Upper lobe of left lung (tissue), 6 donors: ENCODE results near the gene MPHOSPH8. TPM values are rescaled to one million over a fixed set of nuclear protein-coding genes. Genes with fewer than 3 reads are reported as not detected.
"Not testable (repeated sequence)": the region's sequence is repeated elsewhere in the genome, so short reads cannot be mapped to it uniquely, and the experiment has no call there.

Experiments
- ATAC-seq, 2 donors: fragments of 200-7000 bp; cut with Tn5 transposase; one replicate each; pipeline ENCODE4 v1.9.1; 2022; ENCODE audit warnings: mild to moderate bottlenecking in 2 of 2, moderate library complexity in 2 of 2; ENCODE audit not compliant: low FRiP score in 2 of 2
- DNase-seq, 2 donors: peaks; one replicate each; pipeline ENCODE4 v3.0.0-alpha.2; 2019 to 2020
- H3K27ac ChIP-seq, 4 donors: fragments of 200-600 bp; sonication (generic); one replicate each; pipeline ENCODE4 v1.5.1; 2016 to 2019
- H3K27me3 ChIP-seq, 4 donors: fragments of 200-600 bp; sonication (generic); one replicate each; pipeline ENCODE4 v1.5.1; 2017 to 2019
- H3K36me3 ChIP-seq, 4 donors: fragments of 200-600 bp; sonication (generic); one replicate each; pipeline ENCODE4 v1.5.1; 2016 to 2019
- H3K4me1 ChIP-seq, 4 donors: fragments of 200-600 bp; sonication (generic); one replicate each; pipeline ENCODE4 v1.5.1; 2018 to 2019
- H3K4me3 ChIP-seq, 4 donors: fragments of 200-600 bp; sonication (generic); one replicate each; pipeline ENCODE4 v1.5.1; 2017 to 2019; ENCODE audit warnings: mild to moderate bottlenecking in 2 of 4, moderate library complexity in 1 of 4
- H3K9me3 ChIP-seq, 4 donors: fragments of 200-600 bp; sonication (generic); one replicate each; pipeline ENCODE4 v1.5.1; 2018 to 2019
- CTCF ChIP-seq, 6 experiments: fragments of 450-650 bp in 4 of 6; fragments of 200-600 bp in 2 of 6; sonication (generic) in 2 of 6; IDR thresholded peaks; one replicate each; pipeline ENCODE4 v1.5.1; 2016 to 2019; ENCODE audit warnings: antibody characterized with exemption in 6 of 6
- EP300 ChIP-seq, 4 donors: sonication (generic); formaldehyde crosslinking; IDR thresholded peaks; one replicate each; pipeline ENCODE4 v1.5.1; 2017; ENCODE audit warnings: antibody characterized with exemption in 4 of 4, control low read depth in 2 of 4
- POLR2A ChIP-seq, 4 donors: fragments of 450-650 bp; IDR thresholded peaks; one replicate each; pipeline ENCODE4 v1.5.1; 2016 to 2017; ENCODE audit warnings: antibody characterized with exemption in 4 of 4, mild to moderate bottlenecking in 2 of 4
- POLR2AphosphoS5 ChIP-seq, 2 donors: sonication (generic); formaldehyde crosslinking; IDR thresholded peaks; one replicate each; pipeline ENCODE4 v1.5.1; 2017; ENCODE audit warnings: antibody characterized with exemption in 2 of 2
- whole genome bisulfite sequencing, 2 donors: methylation state at CpG; one replicate each; pipeline ENCODE4 v1.1.5; 2017 to 2018; 5-methylcytosine and 5-hydroxymethylcytosine counted together
- total RNA-seq, 6 donors: library from RNA; depleted of rRNA in 4 of 6; stranded (reverse); fragments of >200 nt in 4 of 6; gene quantifications; one replicate each; pipeline versions ENCODE4 v1.1.0 to v1.2.1, GENCODE V29; 2016 to 2021
- donor health status: DM: no; HTN: no; CAD: no; lungs with moderate emphysema.
- donor health status: DM: no; HTN: yes; CAD: no; lungs with severe emphysema.

MPHOSPH8 gene
- total RNA-seq, 6 donors from 2014 or later: 24.0 to 81.7 (median 35.3) TPM

GRCh38 chr13:19624265-19624664, 9.2 kb upstream of the MPHOSPH8 start:
- no peak for TF ChIP-seq CTCF (IDR thresholded peaks at IDR 0.05)
- TF ChIP-seq EP300 (IDR thresholded peaks at IDR 0.05): no peak
- no peak for TF ChIP-seq POLR2AphosphoS5 (IDR thresholded peaks at IDR 0.05)
- Histone ChIP-seq H3K27me3 (no peaks in the 10 kb centered on the region), H3K4me3 (no peak overlapping the region), H3K27ac (no peak overlapping the region), H3K36me3 (no peaks in the 10 kb centered on the region), H3K9me3 (no peaks in the 10 kb centered on the region), H3K4me1 (no peaks in the 10 kb centered on the region)
- WGBS, 2 donors: 93% methylated on average over 2 of the region's 2 CpGs
- ATAC-seq: no peak
- no peak for DNase-seq

- Histone ChIP-seq H3K4me1 (peaks cover 18 to 32% (median 26%) of the 10 kb centered on the region in 4 donors), H3K9me3 (no peaks in the 10 kb centered on the region), H3K27me3 (no peaks in the 10 kb centered on the region), H3K27ac (peak overlapping the region; percentile 90 to 98 (median 94)), H3K36me3 (no peaks in the 10 kb centered on the region), H3K4me3 (peak overlapping the region; percentile 82 to 97 (median 86))
- ATAC-seq: no peak
- WGBS, 2 donors: 20 to 26% methylated on average over 14 to 15 of the region's 25 CpGs
- no peak for DNase-seq
- TF ChIP-seq EP300 (IDR thresholded peaks at IDR 0.05): no peak
These were observed 462 bp upstream of the MPHOSPH8 start for GRCh38 chr13:19632915-19633478.

GRCh38 chr13:19634256-19634740, 839 bp downstream of the MPHOSPH8 start:
- ATAC-seq: peak; percentile 41 to 71
- peak overlapping the region; percentile 82 to 97 (median 86) for H3K4me3 ChIP-seq
- H3K4me1 ChIP-seq: peaks cover 18 to 32% (median 26%) of the 10 kb centered on the region in 4 donors
- 0 to 2% methylated on average over 8 to 12 of the region's 12 CpGs for WGBS, 2 donors
- peak overlapping the region; percentile 90 to 98 (median 94) for H3K27ac ChIP-seq
- no peak for DNase-seq
- H3K9me3 ChIP-seq: no peaks in the 10 kb centered on the region
- no peaks in the 10 kb centered on the region for H3K27me3 ChIP-seq
- no peaks in the 10 kb centered on the region for H3K36me3 ChIP-seq
- TF ChIP-seq POLR2AphosphoS5 (IDR thresholded peaks at IDR 0.05) (no peak), EP300 (IDR thresholded peaks at IDR 0.05) (no peak)

GRCh38 chr13:19635926-19636325, 2.5 kb downstream of the MPHOSPH8 start:
- DNase-seq, H3K9me3 ChIP-seq, H3K27ac ChIP-seq, H3K36me3 ChIP-seq, H3K27me3 ChIP-seq, ATAC-seq: not testable (repeated sequence)
- 85 to 93% methylated on average over 7 of the region's 7 CpGs for WGBS, 2 donors
- peaks cover 18 to 32% (median 26%) of the 10 kb centered on the region in 4 donors for H3K4me1 ChIP-seq
- H3K4me3 ChIP-seq: peak overlapping the region in 1 of 4 donors; percentile 97

- no peak overlapping the region for H3K27ac ChIP-seq
- no peaks in the 10 kb centered on the region for H3K27me3 ChIP-seq
- H3K9me3 ChIP-seq: no peaks in the 10 kb centered on the region
- TF ChIP-seq EP300 (IDR thresholded peaks at IDR 0.05) (no peak), CTCF (IDR thresholded peaks at IDR 0.05) (no peak), POLR2A (IDR thresholded peaks at IDR 0.05) (no peak), POLR2AphosphoS5 (IDR thresholded peaks at IDR 0.05) (no peak)
- no peaks in the 10 kb centered on the region for H3K4me1 ChIP-seq
- ATAC-seq (no peak), DNase-seq (no peak)
- no peak overlapping the region for H3K4me3 ChIP-seq
- peaks cover 0 to 53% (median 20%) of the 10 kb centered on the region in 4 donors for H3K36me3 ChIP-seq
- WGBS, 2 donors: 92 to 98% methylated on average over 3 of the region's 3 CpGs
These were observed 10.2 kb downstream of the MPHOSPH8 start for GRCh38 chr13:19643652-19644051.

GRCh38 chr13:19645000-19645399, 11.5 kb downstream of the MPHOSPH8 start:
- H3K4me3 ChIP-seq: no peak overlapping the region
- H3K9me3 ChIP-seq: no peaks in the 10 kb centered on the region
- no peak for DNase-seq
- H3K4me1 ChIP-seq: no peaks in the 10 kb centered on the region
- peak in 1 of 2 donors; percentile 37 for ATAC-seq
- H3K36me3 ChIP-seq: peaks cover 0 to 65% (median 28%) of the 10 kb centered on the region in 4 donors
- H3K27ac ChIP-seq: no peak overlapping the region
- H3K27me3 ChIP-seq: no peaks in the 10 kb centered on the region
- WGBS, 2 donors: 88 to 96% methylated on average over 2 of the region's 2 CpGs
- TF ChIP-seq POLR2AphosphoS5 (IDR thresholded peaks at IDR 0.05) (no peak), CTCF (IDR thresholded peaks at IDR 0.05) (no peak), EP300 (IDR thresholded peaks at IDR 0.05) (no peak), POLR2A (IDR thresholded peaks at IDR 0.05) (no peak)
